ENCODE results near the gene RNF6. TPM values are rescaled to one million over a fixed set of nuclear protein-coding genes. Genes with fewer than 3 reads are reported as not detected.

RNF6 gene
- total and polyA plus RNA-seq, 10 of the 15 experiments (the other 5 are each of a cell fraction or from before 2014, with no cell fraction given), result 19.0 to 54.0 (median 33.8) TPM

DNA sequence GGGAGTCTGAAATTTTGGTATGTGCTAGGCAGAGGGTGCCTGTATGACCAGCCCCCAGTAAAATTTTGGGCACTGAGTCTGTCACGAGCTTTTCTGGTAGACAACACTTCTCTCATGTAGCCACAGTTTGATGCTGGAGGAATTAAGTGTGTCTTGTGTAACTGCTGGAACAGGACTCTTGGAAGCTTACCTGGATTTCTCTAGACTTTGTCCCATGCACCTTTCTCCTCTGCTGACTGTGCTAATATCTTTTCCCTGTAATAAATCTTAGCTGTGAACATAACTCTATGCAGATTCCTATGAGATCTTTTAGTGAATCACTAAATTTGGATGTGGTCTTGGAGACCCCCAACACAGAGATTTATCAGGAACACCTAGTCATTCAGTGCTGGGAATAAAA is 13.8 kb downstream of the RNF6 start:
- in situ Hi-C loops (cut with MboI), result no loop called here
- ChIA-PET RAD21 (ENCODE audit: unreplicated experiment) (no interaction called here), CTCF (no interaction called here)
- TF ChIP-seq STAT3 (IDR thresholded peaks at IDR 0.05; ENCODE audit: low read depth, low read length) (no peak), RAD51 (IDR thresholded peaks at IDR 0.05) (no peak), CEBPB (IDR thresholded peaks at IDR 0.05; ENCODE audit: borderline replicate concordance in 1 of 2, low read depth in 2 of 2, low read length in 2 of 2) (no peak), YBX1 (IDR thresholded peaks at IDR 0.05) (no peak), ATF7 (IDR thresholded peaks at IDR 0.05; ENCODE audit: low read depth) (no peak), IRF5 (IDR thresholded peaks at IDR 0.05; ENCODE audit: borderline replicate concordance) (no peak), ZBTB33 (IDR thresholded peaks at IDR 0.05) (no peak), PAX5 (IDR thresholded peaks at IDR 0.05; ENCODE audit: borderline replicate concordance, low read depth, low read length) (no peak), LARP7 (IDR thresholded peaks at IDR 0.05) (no peak), SP1 (IDR thresholded peaks at IDR 0.05; ENCODE audit: low read depth, low read length) (no peak), SREBF2 (IDR thresholded peaks at IDR 0.05; ENCODE audit: low read length) (no peak), MEF2A (IDR thresholded peaks at IDR 0.05; ENCODE audit: insufficient read depth, low read depth, low read length) (no peak), STAT1 (conservative IDR thresholded peaks at IDR 0.05) (no peak), RUNX3 (IDR thresholded peaks at IDR 0.05; ENCODE audit: low read length) (no peak), REST (IDR thresholded peaks at IDR 0.05; ENCODE audit: low read depth, low read length) (no peak), EZH2 (IDR thresholded peaks at IDR 0.05; ENCODE audit: borderline replicate concordance, control insufficient read depth, low read depth, low read length) (no peak), POLR2A (IDR thresholded peaks at IDR 0.05; ENCODE audit: low read depth, low read length) (no peak)
- TF ChIP-seq, protein P1, sequence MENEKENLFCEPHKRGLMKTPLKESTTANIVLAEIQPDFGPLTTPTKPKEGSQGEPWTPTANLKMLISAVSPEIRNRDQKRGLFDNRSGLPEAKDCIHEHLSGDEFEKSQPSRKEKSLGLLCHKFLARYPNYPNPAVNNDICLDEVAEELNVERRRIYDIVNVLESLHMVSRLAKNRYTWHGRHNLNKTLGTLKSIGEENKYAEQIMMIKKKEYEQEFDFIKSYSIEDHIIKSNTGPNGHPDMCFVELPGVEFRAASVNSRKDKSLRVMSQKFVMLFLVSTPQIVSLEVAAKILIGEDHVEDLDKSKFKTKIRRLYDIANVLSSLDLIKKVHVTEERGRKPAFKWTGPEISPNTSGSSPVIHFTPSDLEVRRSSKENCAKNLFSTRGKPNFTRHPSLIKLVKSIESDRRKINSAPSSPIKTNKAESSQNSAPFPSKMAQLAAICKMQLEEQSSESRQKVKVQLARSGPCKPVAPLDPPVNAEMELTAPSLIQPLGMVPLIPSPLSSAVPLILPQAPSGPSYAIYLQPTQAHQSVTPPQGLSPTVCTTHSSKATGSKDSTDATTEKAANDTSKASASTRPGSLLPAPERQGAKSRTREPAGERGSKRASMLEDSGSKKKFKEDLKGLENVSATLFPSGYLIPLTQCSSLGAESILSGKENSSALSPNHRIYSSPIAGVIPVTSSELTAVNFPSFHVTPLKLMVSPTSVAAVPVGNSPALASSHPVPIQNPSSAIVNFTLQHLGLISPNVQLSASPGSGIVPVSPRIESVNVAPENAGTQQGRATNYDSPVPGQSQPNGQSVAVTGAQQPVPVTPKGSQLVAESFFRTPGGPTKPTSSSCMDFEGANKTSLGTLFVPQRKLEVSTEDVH (IDR thresholded peaks at IDR 0.05; ENCODE audit: low read depth, partially characterized antibody), result no peak

More for the DNA sequence above, 13.8 kb downstream of the RNF6 start:
- WGBS (ENCODE audit: insufficient coverage, insufficient replicate concordance, low lambda C conversion rate, missing lambda C conversion rate), result 94% methylated on average over 1 of the region's 1 CpG
- FAIRE-seq (no peak), DNase-seq (ENCODE audit: low read depth, low spot score) (no peak), ATAC-seq (no peak)
- no peak overlapping the region for H3K4me2 ChIP-seq (ENCODE audit: control insufficient read depth, insufficient read depth)
- H3K27ac ChIP-seq (ENCODE audit: control insufficient read depth, insufficient read depth), result no peak overlapping the region
- no peaks in the 10 kb centered on the region for H3K9me3 ChIP-seq (replicated peaks; ENCODE audit: control insufficient read depth, insufficient read depth, low read length)
- ChIA-PET POLR2A (no interaction called here), SMC1A (ENCODE audit: uncharacterized antibody, unreplicated experiment) (no interaction called here)
- peaks cover 0 to 6% of the 10 kb centered on the region in 2 experiments; a peak in 2 of 4 replicates for H3K36me3 ChIP-seq (ENCODE audit: control insufficient read depth in 2 of 2, insufficient read depth in 2 of 2, low read length in 1 of 2)
- no peak overlapping the region for H3K4me3 ChIP-seq
- no peaks in the 10 kb centered on the region for H3K27me3 ChIP-seq (replicated peaks in 1 of 2; ENCODE audit: control insufficient read depth in 2 of 2, insufficient read depth in 2 of 2, low read length in 1 of 2)
- intact Hi-C loops (cut with micrococcal nuclease; ENCODE audit: unreplicated experiment), result no loop called here
- BruUV-seq (replicated peaks), result no TSS peak
- H3K4me1 ChIP-seq (ENCODE audit: control insufficient read depth, insufficient read depth, low read length), result no peaks in the 10 kb centered on the region
- H2AFZ ChIP-seq (ENCODE audit: control insufficient read depth, low read depth, low read length), result no peak overlapping the region
- no peaks in the 10 kb centered on the region for H4K20me1 ChIP-seq (ENCODE audit: control insufficient read depth, insufficient read depth)
- no peaks in the 10 kb centered on the region for H3K79me2 ChIP-seq (ENCODE audit: control insufficient read depth, insufficient read depth, low read length)
- H3K9ac ChIP-seq (ENCODE audit: control insufficient read depth, insufficient read depth, low read length), result no peak overlapping the region
